K562 (cell line): ENCODE results near the gene CCDC88C. TPM values are rescaled to one million over a fixed set of nuclear protein-coding genes. Genes with fewer than 3 reads are reported as not detected.

Experiments
- BDP1 ChIP-seq: IDR thresholded peaks from 3 replicates; pipeline ENCODE4 v1.6.1; 2011; ENCODE audit not compliant: insufficient read length, insufficient read depth
- FOXA3 ChIP-seq, 2 experiments: fragments of 450-650 bp in 1 of 2; sonication (generic) in 1 of 2; formaldehyde crosslinking; IDR thresholded peaks in 1 of 2; conservative IDR thresholded peaks in 1 of 2; 2 replicates each; pipeline versions ENCODE4 v1.4.0 to v1.8.0; 2020 to 2022; ENCODE audit warnings: mild to moderate bottlenecking in 2 of 2, missing genetic modification reagents in 1 of 2
- FUS ChIP-seq: fragments of 200-400 bp; formaldehyde crosslinking; optimal IDR thresholded peaks from 2 replicates; pipeline ENCODE3; 2017; ENCODE audit warnings: low read depth, low read length
- MTA3 ChIP-seq: fragments of 450-650 bp; formaldehyde crosslinking; IDR thresholded peaks from 2 replicates; pipeline ENCODE4 v1.6.1; 2017; ENCODE audit warnings: mild to moderate bottlenecking, borderline replicate concordance
- RBM14 ChIP-seq: fragments of 200-400 bp; formaldehyde crosslinking; IDR thresholded peaks from 2 replicates; pipeline ENCODE4 v1.6.1; 2018; ENCODE audit warnings: low read depth, mild to moderate bottlenecking, low read length, moderate library complexity, borderline replicate concordance; ENCODE audit not compliant: insufficient read depth
- SLC30A9 ChIP-seq: fragments of 250-450 bp; sonication (Bioruptor Pico); IDR thresholded peaks from 2 replicates; pipeline ENCODE4 v1.8.0; 2022; ENCODE audit warnings: mild to moderate bottlenecking, moderate library complexity
- SMAD4 ChIP-seq: fragments of 250-450 bp; sonication (Bioruptor Pico); conservative IDR thresholded peaks from 2 replicates; pipeline ENCODE4 v1.8.0; 2021; ENCODE audit warnings: inconsistent platforms, mild to moderate bottlenecking, moderate library complexity
- XRCC5 ChIP-seq: fragments of 200-400 bp; formaldehyde crosslinking; IDR thresholded peaks from 2 replicates; pipeline ENCODE4 v1.6.1; 2017; ENCODE audit warnings: low read depth, mild to moderate bottlenecking, low read length
- ZNF347 ChIP-seq: fragments of 450-650 bp; formaldehyde crosslinking; IDR thresholded peaks from 2 replicates; pipeline ENCODE4 v1.4.0; 2020; ENCODE audit warnings: low read depth, mild to moderate bottlenecking, moderate library complexity
- polyA plus RNA-seq, 8 experiments: library from polyadenylated mRNA; depleted of rRNA in 4 of 8; stranded (reverse) in 5 of 8; unstranded in 3 of 8; fragments of >200 nt; fragmentation: Nextera tagmentation in 2 of 8; fragmentation: Illumina TruSeq in 1 of 8; extraction: Ambion mirVana in 2 of 8; extraction: Trizol in 1 of 8; gene quantifications; 2 replicates each; pipeline versions ENCODE4 v1.2.1 to v1.2.3, GENCODE V29; 2011 to 2014; ENCODE audit warnings: inconsistent platforms in 1 of 8, missing spikeins in 1 of 8
- total RNA-seq, 7 experiments: library from RNA; depleted of rRNA in 6 of 7; stranded (reverse); fragments of >200 nt in 6 of 7; fragmentation: Illumina TruSeq in 2 of 7; extraction: Trizol in 2 of 7; gene quantifications; 2 replicates each; pipeline versions ENCODE4 v1.2.1 to v1.2.3, GENCODE V29; 2011 to 2021; ENCODE audit warnings: low replicate concordance in 1 of 7
- TF ChIP-seq, protein P1 (sequence below): fragments of 200-800 bp; sonication (Bioruptor generic); IDR thresholded peaks from 2 replicates; pipeline ENCODE4 v1.6.1; 2017; ENCODE audit warnings: missing genetic modification characterization, missing compliant biosample characterization
- TF ChIP-seq, protein P2 (sequence below): fragments of 450-650 bp; formaldehyde crosslinking; IDR thresholded peaks from 2 replicates; pipeline ENCODE4 v1.4.0; 2020; ENCODE audit warnings: mild to moderate bottlenecking, moderate library complexity
- TF ChIP-seq, protein P3 (sequence below), 2 experiments: fragments of 450-650 bp; IDR thresholded peaks; 2 replicates each; pipeline ENCODE4 v1.6.1; 2016; ENCODE audit warnings: mild to moderate bottlenecking in 2 of 2, borderline replicate concordance in 1 of 2, low read depth in 1 of 2, moderate library complexity in 1 of 2

The CCDC88C gene
- total and polyA plus RNA-seq, 9 of the 15 experiments (the other 6 are each of a cell fraction or from before 2014, with no cell fraction given), result 0.62 to 22.5 (median 10.7) TPM

DNA sequence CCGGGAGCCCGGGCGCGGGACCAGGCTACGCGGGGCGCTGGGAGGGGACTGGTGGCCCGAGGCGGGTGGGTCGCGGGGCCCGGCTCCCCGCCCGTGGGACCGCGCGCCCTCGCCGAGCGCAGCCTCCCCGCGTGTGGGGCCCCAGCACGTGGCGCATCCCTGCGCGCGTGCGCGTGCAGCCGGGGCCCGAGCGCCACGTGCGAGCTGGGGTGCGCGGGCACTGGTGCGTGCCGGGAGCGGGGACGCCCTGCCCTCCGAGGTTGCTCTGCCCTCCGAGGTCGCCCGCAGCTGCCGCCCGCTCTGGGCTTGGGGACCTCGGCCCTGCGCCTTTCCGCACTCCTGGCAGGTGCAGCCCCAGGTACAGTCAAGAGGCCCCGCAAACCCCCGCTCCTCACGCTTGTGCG lies 365 bp upstream of the CCDC88C start (continued):
- TF ChIP-seq ZNF347, result no peak
- TF ChIP-seq RBM14, result no peak
- TF ChIP-seq SMAD4 (CRISPR knock-in tag), result peak; percentile 24
- peak in 1 of 2 experiments; percentile 92; a peak in 2 of 4 replicates for TF ChIP-seq FOXA3 (CRISPR knock-in tag; conservative IDR thresholded peaks at IDR 0.05 in 1 of 2, IDR thresholded peaks at IDR 0.05 in 1 of 2)
- TF ChIP-seq SLC30A9, result no peak
- TF ChIP-seq, protein P1, sequence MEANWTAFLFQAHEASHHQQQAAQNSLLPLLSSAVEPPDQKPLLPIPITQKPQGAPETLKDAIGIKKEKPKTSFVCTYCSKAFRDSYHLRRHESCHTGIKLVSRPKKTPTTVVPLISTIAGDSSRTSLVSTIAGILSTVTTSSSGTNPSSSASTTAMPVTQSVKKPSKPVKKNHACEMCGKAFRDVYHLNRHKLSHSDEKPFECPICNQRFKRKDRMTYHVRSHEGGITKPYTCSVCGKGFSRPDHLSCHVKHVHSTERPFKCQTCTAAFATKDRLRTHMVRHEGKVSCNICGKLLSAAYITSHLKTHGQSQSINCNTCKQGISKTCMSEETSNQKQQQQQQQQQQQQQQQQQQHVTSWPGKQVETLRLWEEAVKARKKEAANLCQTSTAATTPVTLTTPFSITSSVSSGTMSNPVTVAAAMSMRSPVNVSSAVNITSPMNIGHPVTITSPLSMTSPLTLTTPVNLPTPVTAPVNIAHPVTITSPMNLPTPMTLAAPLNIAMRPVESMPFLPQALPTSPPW (CRISPR knock-in tag), result peak; percentile 61; the same call in 1 of the 2 replicates
- no peak for TF ChIP-seq XRCC5
- TF ChIP-seq BDP1, result no peak
- TF ChIP-seq, protein P2, sequence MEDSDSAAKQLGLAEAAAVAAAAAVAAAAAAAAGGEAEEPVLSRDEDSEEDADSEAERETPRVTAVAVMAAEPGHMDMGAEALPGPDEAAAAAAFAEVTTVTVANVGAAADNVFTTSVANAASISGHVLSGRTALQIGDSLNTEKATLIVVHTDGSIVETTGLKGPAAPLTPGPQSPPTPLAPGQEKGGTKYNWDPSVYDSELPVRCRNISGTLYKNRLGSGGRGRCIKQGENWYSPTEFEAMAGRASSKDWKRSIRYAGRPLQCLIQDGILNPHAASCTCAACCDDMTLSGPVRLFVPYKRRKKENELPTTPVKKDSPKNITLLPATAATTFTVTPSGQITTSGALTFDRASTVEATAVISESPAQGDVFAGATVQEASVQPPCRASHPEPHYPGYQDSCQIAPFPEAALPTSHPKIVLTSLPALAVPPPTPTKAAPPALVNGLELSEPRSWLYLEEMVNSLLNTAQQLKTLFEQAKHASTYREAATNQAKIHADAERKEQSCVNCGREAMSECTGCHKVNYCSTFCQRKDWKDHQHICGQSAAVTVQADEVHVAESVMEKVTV (CRISPR knock-in tag), result no peak
- no peak for TF ChIP-seq MTA3
- TF ChIP-seq, protein P3, sequence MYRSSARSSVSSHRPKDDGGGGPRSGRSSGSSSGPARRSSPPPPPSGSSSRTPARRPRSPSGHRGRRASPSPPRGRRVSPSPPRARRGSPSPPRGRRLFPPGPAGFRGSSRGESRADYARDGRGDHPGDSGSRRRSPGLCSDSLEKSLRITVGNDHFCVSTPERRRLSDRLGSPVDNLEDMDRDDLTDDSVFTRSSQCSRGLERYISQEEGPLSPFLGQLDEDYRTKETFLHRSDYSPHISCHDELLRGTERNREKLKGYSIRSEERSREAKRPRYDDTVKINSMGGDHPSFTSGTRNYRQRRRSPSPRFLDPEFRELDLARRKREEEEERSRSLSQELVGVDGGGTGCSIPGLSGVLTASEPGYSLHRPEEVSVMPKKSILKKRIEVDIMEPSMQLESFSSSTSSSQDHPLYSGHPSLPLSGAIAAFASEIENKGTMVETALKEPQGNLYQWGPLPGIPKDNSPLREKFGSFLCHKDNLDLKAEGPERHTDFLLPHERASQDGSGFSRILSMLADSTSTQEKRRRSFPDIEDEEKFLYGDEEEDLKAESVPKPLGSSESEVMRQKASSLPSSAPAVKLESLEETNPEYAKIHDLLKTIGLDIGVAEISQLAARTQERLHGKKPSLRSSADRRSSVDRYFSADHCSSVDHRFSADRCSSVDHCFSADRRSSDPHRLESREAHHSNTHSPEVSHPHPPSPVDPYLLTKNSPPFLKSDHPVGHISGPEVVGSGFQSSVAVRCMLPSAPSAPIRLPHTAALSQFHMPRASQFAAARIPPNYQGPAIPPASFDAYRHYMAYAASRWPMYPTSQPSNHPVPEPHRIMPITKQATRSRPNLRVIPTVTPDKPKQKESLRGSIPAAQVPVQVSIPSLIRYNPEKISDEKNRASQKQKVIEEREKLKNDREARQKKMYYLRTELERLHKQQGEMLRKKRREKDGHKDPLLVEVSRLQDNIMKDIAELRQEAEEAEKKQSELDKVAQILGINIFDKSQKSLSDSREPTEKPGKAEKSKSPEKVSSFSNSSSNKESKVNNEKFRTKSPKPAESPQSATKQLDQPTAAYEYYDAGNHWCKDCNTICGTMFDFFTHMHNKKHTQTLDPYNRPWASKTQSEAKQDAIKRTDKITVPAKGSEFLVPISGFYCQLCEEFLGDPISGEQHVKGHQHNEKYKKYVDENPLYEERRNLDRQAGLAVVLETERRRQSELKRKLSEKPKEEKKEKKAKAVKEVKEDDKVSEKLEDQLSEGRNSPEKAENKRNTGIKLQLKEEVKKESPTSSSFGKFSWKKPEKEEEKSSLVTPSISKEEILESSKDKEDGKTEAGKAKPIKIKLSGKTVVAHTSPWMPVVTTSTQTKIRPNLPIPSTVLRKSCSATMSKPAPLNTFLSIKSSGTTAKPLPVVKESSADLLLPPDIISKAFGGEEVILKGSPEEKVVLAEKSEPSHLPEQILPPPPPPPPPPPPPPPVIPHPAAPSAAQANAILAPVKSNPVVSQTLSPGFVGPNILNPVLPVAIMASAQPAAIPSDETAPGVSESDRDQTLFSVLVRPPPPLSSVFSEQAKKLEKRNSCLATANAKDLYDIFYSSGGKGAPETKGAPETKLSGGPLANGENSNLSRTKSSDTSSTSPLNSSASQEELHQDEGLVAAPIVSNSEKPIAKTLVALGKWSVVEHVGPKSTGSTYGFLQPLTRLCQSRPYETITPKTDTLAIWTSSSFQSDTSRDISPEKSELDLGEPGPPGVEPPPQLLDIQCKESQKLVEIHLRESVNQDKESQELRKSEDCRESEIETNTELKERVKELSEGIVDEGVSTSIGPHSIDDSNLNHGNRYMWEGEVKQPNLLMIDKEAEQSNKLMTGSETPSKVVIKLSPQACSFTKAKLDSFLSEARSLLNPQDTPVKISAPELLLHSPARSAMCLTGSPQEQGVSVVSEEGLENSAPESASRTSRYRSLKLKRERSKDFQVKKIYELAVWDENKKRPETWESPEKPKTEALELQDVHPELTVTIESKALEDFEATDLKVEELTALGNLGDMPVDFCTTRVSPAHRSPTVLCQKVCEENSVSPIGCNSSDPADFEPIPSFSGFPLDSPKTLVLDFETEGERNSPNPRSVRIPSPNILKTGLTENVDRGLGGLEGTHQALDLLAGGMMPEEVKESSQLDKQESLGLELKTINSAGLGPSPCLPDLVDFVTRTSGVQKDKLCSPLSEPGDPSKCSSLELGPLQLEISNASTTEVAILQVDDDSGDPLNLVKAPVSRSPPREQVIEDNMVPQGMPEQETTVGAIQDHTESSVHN (IDR thresholded peaks at IDR 0.05; ENCODE audit: borderline replicate concordance in 1 of 2, low read depth in 1 of 2), result no peak
- TF ChIP-seq FUS, result no peak
